K562 (cell line): ENCODE measurements around the gene HRAS. TPM values are rescaled to one million over a fixed set of nuclear protein-coding genes. Genes with fewer than 3 reads are reported as not detected.
A peak's percentile ranks its signal among the peaks of the same experiment; 100 is the strongest.

Experiments
- BACH1 ChIP-seq: fragments of 200-800 bp; sonication (Bioruptor generic); IDR thresholded peaks from 2 replicates; pipeline ENCODE4 v1.6.1; 2016; ENCODE audit warnings: missing genetic modification characterization, missing compliant biosample characterization
- BDP1 ChIP-seq: IDR thresholded peaks from 3 replicates; pipeline ENCODE4 v1.6.1; 2011; ENCODE audit not compliant: insufficient read length, insufficient read depth
- CHAMP1 ChIP-seq: fragments of 450-650 bp; IDR thresholded peaks from 2 replicates; pipeline ENCODE4 v1.6.1; 2016; ENCODE audit warnings: mild to moderate bottlenecking
- CREBBP ChIP-seq: IDR thresholded peaks from one replicate; pipeline ENCODE4 v1.6.1; 2012; ENCODE audit warnings: low read depth, mild to moderate bottlenecking, control low read depth, inconsistent platforms, low read length
- EHMT2 ChIP-seq: fragments of 450-650 bp; IDR thresholded peaks from 2 replicates; pipeline ENCODE4 v1.6.1; 2018; ENCODE audit warnings: antibody characterized with exemption
- ELF4 ChIP-seq: fragments of 450-650 bp; formaldehyde crosslinking; IDR thresholded peaks from 2 replicates; pipeline ENCODE4 v1.4.0; 2022; ENCODE audit warnings: missing genetic modification characterization
- FOSL1 ChIP-seq: fragments of 200-800 bp; sonication (Bioruptor generic); conservative IDR thresholded peaks from 2 replicates; pipeline ENCODE4 v1.6.1; 2016; ENCODE audit warnings: missing genetic modification characterization, missing compliant biosample characterization
- MEF2A ChIP-seq: IDR thresholded peaks from 2 replicates; pipeline ENCODE4 v1.6.1; 2011; ENCODE audit warnings: low read depth, mild to moderate bottlenecking, low read length, moderate library complexity; ENCODE audit not compliant: control insufficient read depth
- NCOA4 ChIP-seq: fragments of 450-650 bp; IDR thresholded peaks from 2 replicates; pipeline ENCODE4 v1.6.1; 2018; ENCODE audit warnings: mild to moderate bottlenecking; ENCODE audit not compliant: partially characterized antibody
- NFE2 ChIP-seq: IDR thresholded peaks from 2 replicates; pipeline ENCODE4 v1.6.1; 2014; ENCODE audit warnings: antibody characterized with exemption, low read depth
- PBX2 ChIP-seq, 2 experiments: IDR thresholded peaks in 1 of 2; conservative IDR thresholded peaks in 1 of 2; 2 replicates each; pipeline ENCODE4 v1.6.1; 2016; ENCODE audit warnings: low read depth in 2 of 2, mild to moderate bottlenecking in 1 of 2, missing compliant biosample characterization in 1 of 2, missing genetic modification characterization in 1 of 2, moderate library complexity in 1 of 2
- RBFOX2 ChIP-seq: fragments of 200-400 bp; formaldehyde crosslinking; IDR thresholded peaks from 2 replicates; pipeline ENCODE4 v1.6.1; 2017; ENCODE audit warnings: low read depth, mild to moderate bottlenecking, low read length, moderate library complexity
- RFX5 ChIP-seq: IDR thresholded peaks from 2 replicates; pipeline ENCODE4 v1.6.1; 2011; ENCODE audit warnings: low read depth, mild to moderate bottlenecking, improper control_type of control experiment, low read length
- THAP12 ChIP-seq: fragments of 250-450 bp; sonication (Bioruptor Pico); IDR thresholded peaks from 2 replicates; pipeline ENCODE4 v1.9.0; 2021; ENCODE audit warnings: mild to moderate bottlenecking, inconsistent platforms
- ZBTB9 ChIP-seq: fragments of 450-650 bp; formaldehyde crosslinking; IDR thresholded peaks from 2 replicates; pipeline ENCODE4 v1.4.0; 2020; ENCODE audit warnings: mild to moderate bottlenecking, moderate library complexity
- ZNF146 ChIP-seq: IDR thresholded peaks from one replicate; pipeline ENCODE4 v1.6.1; 2018; ENCODE audit warnings: missing compliant biosample characterization; ENCODE audit not compliant: unreplicated experiment
- ZNF232 ChIP-seq: sonication (generic); formaldehyde crosslinking; IDR thresholded peaks from 2 replicates; pipeline ENCODE4 v1.8.0; 2022; ENCODE audit warnings: mild to moderate bottlenecking, missing genetic modification reagents
- polyA plus RNA-seq, 8 experiments: library from polyadenylated mRNA; depleted of rRNA in 4 of 8; stranded (reverse) in 5 of 8; unstranded in 3 of 8; fragments of >200 nt; fragmentation: Nextera tagmentation in 2 of 8; fragmentation: Illumina TruSeq in 1 of 8; extraction: Ambion mirVana in 2 of 8; extraction: Trizol in 1 of 8; gene quantifications; 2 replicates each; pipeline versions ENCODE4 v1.2.1 to v1.2.3, GENCODE V29; 2011 to 2014; ENCODE audit warnings: inconsistent platforms in 1 of 8, missing spikeins in 1 of 8
- total RNA-seq, 7 experiments: library from RNA; depleted of rRNA in 6 of 7; stranded (reverse); fragments of >200 nt in 6 of 7; fragmentation: Illumina TruSeq in 2 of 7; extraction: Trizol in 2 of 7; gene quantifications; 2 replicates each; pipeline versions ENCODE4 v1.2.1 to v1.2.3, GENCODE V29; 2011 to 2021; ENCODE audit warnings: low replicate concordance in 1 of 7

Gene HRAS
- total and polyA plus RNA-seq, 9 of the 15 experiments (the other 6 are each of a cell fraction or from before 2014, with no cell fraction given): 2.8 to 73.5 (median 29.6) TPM

GRCh38 chr11:560305-561147 is 25.1 kb upstream of the HRAS start, which contains the start of the genes LMNTD2 and RASSF7 (continued):
- TF ChIP-seq BDP1 (no peak), FOSL1 (no peak), CREBBP (no peak), NFE2 (no peak), ZNF232 (CRISPR knock-in tag) (no peak), PBX2 (CRISPR knock-in tag; IDR thresholded peaks at IDR 0.05; ENCODE audit: low read depth) (no peak), PBX2 (tag; conservative IDR thresholded peaks at IDR 0.05; ENCODE audit: low read depth) (no peak), CHAMP1 (no peak), EHMT2 (no peak), RBFOX2 (peak; percentile 83), BACH1 (tag) (no peak), ZBTB9 (CRISPR knock-in tag) (peak; percentile 77; the same call in 1 of the 2 replicates), ELF4 (peak; percentile 77; the same call in 1 of the 2 replicates), RFX5 (no peak), MEF2A (no peak), NCOA4 (no peak), ZNF146 (CRISPR knock-in tag) (no peak), THAP12 (CRISPR knock-in tag) (peak; percentile 16; the same call in 1 of the 2 replicates)
